ENCODE measurements around the gene SMARCA1.
"Not testable (repeated sequence)": the region's sequence is repeated elsewhere in the genome, so short reads cannot be mapped to it uniquely, and the experiment has no call there.

The SMARCA1 gene, protein sequence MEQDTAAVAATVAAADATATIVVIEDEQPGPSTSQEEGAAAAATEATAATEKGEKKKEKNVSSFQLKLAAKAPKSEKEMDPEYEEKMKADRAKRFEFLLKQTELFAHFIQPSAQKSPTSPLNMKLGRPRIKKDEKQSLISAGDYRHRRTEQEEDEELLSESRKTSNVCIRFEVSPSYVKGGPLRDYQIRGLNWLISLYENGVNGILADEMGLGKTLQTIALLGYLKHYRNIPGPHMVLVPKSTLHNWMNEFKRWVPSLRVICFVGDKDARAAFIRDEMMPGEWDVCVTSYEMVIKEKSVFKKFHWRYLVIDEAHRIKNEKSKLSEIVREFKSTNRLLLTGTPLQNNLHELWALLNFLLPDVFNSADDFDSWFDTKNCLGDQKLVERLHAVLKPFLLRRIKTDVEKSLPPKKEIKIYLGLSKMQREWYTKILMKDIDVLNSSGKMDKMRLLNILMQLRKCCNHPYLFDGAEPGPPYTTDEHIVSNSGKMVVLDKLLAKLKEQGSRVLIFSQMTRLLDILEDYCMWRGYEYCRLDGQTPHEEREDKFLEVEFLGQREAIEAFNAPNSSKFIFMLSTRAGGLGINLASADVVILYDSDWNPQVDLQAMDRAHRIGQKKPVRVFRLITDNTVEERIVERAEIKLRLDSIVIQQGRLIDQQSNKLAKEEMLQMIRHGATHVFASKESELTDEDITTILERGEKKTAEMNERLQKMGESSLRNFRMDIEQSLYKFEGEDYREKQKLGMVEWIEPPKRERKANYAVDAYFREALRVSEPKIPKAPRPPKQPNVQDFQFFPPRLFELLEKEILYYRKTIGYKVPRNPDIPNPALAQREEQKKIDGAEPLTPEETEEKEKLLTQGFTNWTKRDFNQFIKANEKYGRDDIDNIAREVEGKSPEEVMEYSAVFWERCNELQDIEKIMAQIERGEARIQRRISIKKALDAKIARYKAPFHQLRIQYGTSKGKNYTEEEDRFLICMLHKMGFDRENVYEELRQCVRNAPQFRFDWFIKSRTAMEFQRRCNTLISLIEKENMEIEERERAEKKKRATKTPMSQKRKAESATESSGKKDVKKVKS

DNA sequence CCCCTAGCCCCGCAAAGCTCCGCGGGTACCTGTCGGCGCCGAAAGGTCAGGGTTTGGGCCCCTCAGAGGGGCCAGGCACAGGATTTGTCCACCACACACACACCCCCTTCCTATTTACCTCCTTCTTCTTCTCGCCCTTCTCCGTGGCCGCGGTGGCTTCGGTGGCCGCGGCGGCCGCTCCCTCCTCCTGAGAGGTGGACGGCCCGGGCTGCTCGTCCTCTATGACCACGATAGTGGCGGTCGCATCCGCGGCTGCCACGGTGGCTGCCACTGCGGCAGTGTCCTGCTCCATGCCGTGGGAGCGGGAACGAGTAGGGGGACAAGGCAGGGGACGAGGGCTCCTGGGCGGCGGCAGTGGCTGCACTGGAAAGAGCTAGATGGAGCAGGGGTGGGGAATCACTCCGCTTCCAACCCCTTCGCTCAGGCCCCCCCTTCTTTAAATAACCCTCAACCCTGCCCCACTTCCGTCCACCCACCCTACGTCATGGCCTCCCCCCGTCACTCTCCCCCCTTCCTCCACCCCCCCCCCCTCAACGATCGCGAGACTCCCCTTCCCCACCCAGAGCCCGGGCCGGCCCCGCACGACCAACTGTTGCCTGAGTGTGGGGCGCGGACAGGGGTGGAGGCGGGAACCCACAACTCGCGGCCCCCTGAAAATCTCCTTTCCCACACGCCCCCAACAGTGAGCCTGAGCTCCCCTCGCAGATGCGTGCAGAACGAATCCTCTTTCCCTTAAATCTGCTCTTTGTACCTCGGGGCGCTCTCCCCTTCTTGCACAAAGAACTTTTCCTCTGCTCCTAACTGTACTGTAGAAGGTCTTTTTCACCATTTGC lies at the start of gene SMARCA1:
Gene SMARCA1, minus strand, starts transcription at position 412 of the 833 bp plus-strand sequence. Its CDS starts 120 bp downstream, at position 292.
- H3K27me3 Mint-ChIP-seq = peaks cover 14% of the 10 kb centered on the region
- no peak within 1 kb of the TSS for H3K27ac Mint-ChIP-seq
- H3K36me3 Mint-ChIP-seq (ENCODE audit: low read depth) = no peaks in the 10 kb centered on the region
- peak within 1 kb of the TSS; percentile 78 for H3K4me3 Mint-ChIP-seq
- H3K4me1 Mint-ChIP-seq (ENCODE audit: low read depth) = no peaks in the 10 kb centered on the region
- no peaks in the 10 kb centered on the region for H3K9me3 Mint-ChIP-seq

DNA sequence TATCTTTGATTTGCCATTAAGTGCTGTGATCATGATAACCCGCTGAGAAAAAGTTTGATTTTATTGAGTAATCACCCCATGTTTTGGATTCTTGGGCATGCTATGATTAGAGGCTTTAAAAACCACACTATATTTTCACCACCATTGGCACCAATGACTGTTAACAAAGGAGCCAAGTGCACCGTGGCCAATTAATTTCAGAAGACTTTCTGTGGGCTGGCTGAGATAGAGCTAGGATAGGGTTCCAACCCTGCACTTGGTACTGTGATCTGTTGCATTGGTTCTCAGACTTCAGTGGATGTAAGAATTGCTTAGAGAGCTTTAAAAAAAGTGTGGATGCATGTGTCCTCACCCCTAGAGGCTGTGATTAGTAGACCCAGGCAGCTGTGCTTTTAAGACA lies 49.1 kb upstream of the SMARCA1 start:
- Mint-ChIP-seq H3K9me3 (no peaks in the 10 kb centered on the region), H3K4me1 (ENCODE audit: low read depth) (no peaks in the 10 kb centered on the region), H3K36me3 (ENCODE audit: low read depth) (peaks cover 15% of the 10 kb centered on the region), H3K4me3 (no peak overlapping the region), H3K27me3 (no peaks in the 10 kb centered on the region), H3K27ac (no peak overlapping the region)

DNA sequence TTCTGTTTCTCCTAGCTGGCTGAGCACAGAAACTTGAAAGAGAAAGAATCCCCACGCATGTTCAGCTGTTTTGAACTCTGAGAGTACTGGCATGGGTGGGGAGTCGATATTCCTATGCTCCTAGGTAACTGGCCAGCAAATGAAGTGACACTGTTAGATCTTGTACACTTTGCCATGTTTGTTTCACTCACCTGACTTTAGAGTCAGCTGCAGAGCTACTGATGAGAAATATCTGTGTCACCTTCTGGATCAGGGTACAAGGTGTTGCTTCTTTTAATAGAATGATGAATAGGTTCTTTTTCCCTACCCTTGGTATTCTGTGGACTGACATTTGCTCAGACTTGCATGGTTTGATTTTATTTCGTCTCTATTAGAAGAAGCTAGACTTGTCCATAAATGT lies 45.1 kb upstream of the SMARCA1 start:
- no peak overlapping the region for H3K4me3 Mint-ChIP-seq
- H3K27me3 Mint-ChIP-seq = no peaks in the 10 kb centered on the region
- no peak overlapping the region for H3K27ac Mint-ChIP-seq
- no peaks in the 10 kb centered on the region for H3K9me3 Mint-ChIP-seq
- H3K36me3 Mint-ChIP-seq (ENCODE audit: low read depth) = peaks cover 8% of the 10 kb centered on the region
- H3K4me1 Mint-ChIP-seq (ENCODE audit: low read depth) = peaks cover 10% of the 10 kb centered on the region

DNA sequence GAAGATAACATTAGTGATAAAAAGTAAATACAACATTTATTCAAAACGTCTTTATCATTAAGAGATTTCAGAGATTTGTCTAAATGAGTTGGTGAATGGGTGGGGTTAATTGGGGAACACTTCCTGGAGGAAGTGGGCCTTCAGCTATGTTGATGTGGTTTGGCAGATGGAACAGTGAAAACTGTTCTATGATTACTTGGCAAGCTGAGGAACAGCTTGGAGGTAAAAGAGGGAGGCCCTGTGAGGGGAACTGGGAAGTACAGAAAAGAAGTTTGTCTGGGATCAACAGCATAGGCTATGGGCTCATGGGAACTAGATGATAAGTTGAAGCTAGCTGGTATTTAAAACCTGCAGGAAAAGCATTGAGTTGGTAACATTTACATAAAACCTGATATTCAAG lies 42.8 kb upstream of the SMARCA1 start:
- H3K4me1 Mint-ChIP-seq (ENCODE audit: low read depth) = peaks cover 10% of the 10 kb centered on the region
- H3K27ac Mint-ChIP-seq = no peak overlapping the region
- H3K9me3 Mint-ChIP-seq = no peaks in the 10 kb centered on the region
- peaks cover 23% of the 10 kb centered on the region for H3K36me3 Mint-ChIP-seq (ENCODE audit: low read depth)
- no peaks in the 10 kb centered on the region for H3K27me3 Mint-ChIP-seq
- no peak overlapping the region for H3K4me3 Mint-ChIP-seq

DNA sequence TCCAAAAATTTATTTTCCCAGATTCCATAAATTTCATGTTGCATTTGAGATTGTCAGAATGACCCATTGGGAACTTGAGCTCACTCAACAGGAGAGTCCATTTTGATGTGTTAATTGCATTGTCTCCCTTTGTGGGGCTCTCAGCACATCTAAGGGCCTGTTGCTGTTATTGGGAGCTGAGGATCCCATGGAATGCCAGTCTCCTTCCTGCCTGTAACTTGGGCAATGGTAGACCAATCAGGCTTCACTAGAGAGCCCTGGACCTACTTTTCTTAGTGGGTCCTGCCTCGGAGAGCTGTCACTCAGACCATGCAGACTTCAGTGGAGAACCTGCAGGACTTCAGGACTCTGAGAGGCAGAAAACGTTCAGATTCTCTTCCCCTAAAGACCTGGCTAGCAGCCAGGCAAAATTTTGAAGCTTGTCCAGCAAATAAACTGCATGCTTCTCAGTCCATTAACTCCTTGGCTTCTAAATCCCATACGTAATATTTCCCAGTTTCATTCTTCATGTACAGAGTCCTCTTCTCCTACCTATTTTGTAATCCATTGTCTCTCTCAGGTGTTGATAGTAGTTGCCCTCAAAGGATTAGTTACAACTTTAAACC lies 41.9 kb upstream of the SMARCA1 start:
- H3K4me3 Mint-ChIP-seq = no peak overlapping the region
- H3K27me3 Mint-ChIP-seq = no peaks in the 10 kb centered on the region
- no peak overlapping the region for H3K27ac Mint-ChIP-seq
- no peaks in the 10 kb centered on the region for H3K9me3 Mint-ChIP-seq
- peaks cover 26% of the 10 kb centered on the region for H3K36me3 Mint-ChIP-seq (ENCODE audit: low read depth)
- H3K4me1 Mint-ChIP-seq (ENCODE audit: low read depth) = peaks cover 10% of the 10 kb centered on the region

DNA sequence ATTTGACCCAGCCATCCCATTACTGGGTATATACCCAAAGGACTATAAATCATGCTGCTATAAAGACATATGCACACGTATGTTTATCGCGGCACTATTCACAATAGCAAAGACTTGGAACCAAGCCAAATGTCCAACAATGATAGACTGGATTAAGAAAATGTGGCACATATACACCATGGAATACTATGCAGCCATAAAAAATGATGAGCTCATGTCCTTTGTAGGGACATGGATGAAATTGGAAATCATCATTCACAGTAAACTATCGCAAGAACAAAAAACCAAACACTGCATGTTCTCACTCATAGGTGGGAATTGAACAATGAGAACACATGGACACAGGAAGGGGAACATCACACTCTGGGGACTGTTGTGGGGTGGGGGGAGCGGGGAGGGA lies 41.1 kb upstream of the SMARCA1 start:
- H3K9me3 Mint-ChIP-seq, H3K4me3 Mint-ChIP-seq, H3K27ac Mint-ChIP-seq, H3K27me3 Mint-ChIP-seq: not testable (repeated sequence)
- Mint-ChIP-seq H3K4me1 (ENCODE audit: low read depth) (peaks cover 10% of the 10 kb centered on the region), H3K36me3 (ENCODE audit: low read depth) (peaks cover 22% of the 10 kb centered on the region)

DNA sequence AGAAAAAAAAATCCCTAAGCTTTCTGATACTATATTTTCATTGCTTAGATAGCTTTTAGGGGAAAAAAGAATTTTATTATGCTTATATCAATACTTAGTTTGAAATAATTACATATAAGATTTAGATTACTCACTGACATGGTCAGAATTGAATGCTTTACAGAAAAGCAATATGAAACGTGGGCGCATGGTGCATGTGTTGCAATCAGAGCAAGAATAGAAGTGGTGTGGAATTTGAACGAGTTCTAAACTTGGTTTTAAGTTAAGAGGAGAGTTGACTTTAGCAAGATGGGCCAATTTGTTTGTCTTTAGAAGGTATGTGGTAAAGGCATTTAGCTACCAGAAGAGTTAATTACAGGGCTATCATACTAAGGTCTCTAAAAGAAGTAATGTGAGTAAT lies 38.2 kb upstream of the SMARCA1 start:
- no peaks in the 10 kb centered on the region for H3K9me3 Mint-ChIP-seq

DNA sequence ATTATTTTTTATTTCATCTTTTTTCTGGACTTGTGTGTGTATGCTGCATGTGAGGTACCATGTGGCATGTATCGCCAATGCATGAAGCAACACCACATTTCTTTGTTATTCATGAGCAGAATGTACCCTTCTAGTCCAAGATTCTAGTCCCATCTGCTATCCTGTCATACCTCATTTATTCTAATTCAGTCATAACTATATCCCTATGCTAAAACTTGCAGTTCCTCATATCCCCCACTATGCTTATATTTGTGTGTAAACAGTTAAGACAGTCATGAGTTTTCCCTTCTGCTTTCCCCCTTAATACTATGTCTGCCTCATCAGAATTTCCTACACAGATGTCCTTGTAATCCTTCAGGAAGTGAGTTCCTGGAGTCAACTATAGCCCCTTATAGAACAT lies 36.5 kb upstream of the SMARCA1 start:
- Mint-ChIP-seq H3K9me3 (no peaks in the 10 kb centered on the region), H3K27me3 (no peaks in the 10 kb centered on the region), H3K4me1 (ENCODE audit: low read depth) (no peaks in the 10 kb centered on the region), H3K4me3 (no peak overlapping the region), H3K27ac (no peak overlapping the region), H3K36me3 (ENCODE audit: low read depth) (peaks cover 19% of the 10 kb centered on the region)

More for the DNA sequence above, 38.2 kb upstream of the SMARCA1 start:
- H3K36me3 Mint-ChIP-seq (ENCODE audit: low read depth) = peaks cover 19% of the 10 kb centered on the region
- H3K4me1 Mint-ChIP-seq (ENCODE audit: low read depth) = peaks cover 10% of the 10 kb centered on the region
- H3K4me3 Mint-ChIP-seq = no peak overlapping the region
- H3K27ac Mint-ChIP-seq = no peak overlapping the region
- no peaks in the 10 kb centered on the region for H3K27me3 Mint-ChIP-seq

DNA sequence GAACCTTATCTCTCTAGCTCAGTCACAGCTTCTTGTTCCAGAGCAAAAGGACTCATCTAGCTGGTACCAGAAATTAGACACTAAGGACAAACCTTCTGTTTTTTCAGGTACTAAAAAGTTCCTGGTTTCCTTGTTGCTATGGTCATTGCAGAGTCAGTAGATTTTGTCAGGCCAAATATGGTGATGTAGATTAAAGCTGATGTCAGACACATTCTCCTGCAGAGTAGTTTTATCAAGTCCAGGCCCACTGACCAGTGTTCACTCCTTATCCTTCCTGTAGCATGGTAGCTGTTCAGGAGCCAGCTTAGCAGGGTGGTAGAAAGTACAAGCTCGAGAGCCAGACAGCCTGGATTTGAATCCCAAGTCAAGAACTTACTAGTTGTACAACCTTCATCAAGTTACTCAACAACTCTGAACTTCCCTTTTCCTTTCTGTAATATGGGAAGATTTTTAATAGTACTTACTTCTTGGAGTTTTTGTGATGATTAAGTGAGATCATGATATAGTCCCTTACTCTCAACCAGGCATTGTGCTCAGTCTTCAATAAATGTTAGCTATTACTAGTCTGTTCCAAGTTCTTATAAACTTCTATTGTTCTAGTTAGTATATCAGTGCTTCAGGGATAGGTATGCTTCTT lies 34.7 kb upstream of the SMARCA1 start:
- H3K36me3 Mint-ChIP-seq (ENCODE audit: low read depth) = peaks cover 19% of the 10 kb centered on the region
- no peak overlapping the region for H3K4me3 Mint-ChIP-seq
- H3K9me3 Mint-ChIP-seq = no peaks in the 10 kb centered on the region
- H3K27me3 Mint-ChIP-seq = no peaks in the 10 kb centered on the region
- no peaks in the 10 kb centered on the region for H3K4me1 Mint-ChIP-seq (ENCODE audit: low read depth)
- H3K27ac Mint-ChIP-seq = no peak overlapping the region

DNA sequence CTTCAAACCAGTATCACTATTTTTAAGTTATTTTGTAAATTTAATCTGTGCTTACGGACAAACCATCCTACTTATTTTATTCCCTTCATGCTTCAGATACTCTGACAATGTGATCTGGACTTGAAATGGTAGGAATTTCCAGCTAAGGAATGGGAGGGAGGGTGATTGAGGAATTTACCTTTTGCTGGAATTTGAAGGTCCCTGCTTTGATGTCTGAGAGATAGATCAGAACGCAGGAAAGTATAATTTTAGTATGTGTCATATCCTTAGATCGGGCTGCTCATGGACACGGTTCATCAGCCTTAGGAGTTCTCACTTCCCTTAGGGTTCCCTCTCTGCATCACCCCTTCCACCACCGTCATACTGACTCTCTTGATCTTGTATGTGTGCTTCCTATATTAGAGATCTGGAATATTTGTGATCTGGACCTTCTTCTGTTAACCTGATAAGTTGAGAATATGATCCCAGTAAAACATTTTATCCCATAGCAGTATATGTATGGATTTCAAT lies 33.6 kb upstream of the SMARCA1 start:
- H3K9me3 Mint-ChIP-seq = no peaks in the 10 kb centered on the region
- peaks cover 13% of the 10 kb centered on the region for H3K36me3 Mint-ChIP-seq (ENCODE audit: low read depth)
- no peak overlapping the region for H3K27ac Mint-ChIP-seq
- no peaks in the 10 kb centered on the region for H3K27me3 Mint-ChIP-seq
- H3K4me3 Mint-ChIP-seq = no peak overlapping the region
- no peaks in the 10 kb centered on the region for H3K4me1 Mint-ChIP-seq (ENCODE audit: low read depth)

DNA sequence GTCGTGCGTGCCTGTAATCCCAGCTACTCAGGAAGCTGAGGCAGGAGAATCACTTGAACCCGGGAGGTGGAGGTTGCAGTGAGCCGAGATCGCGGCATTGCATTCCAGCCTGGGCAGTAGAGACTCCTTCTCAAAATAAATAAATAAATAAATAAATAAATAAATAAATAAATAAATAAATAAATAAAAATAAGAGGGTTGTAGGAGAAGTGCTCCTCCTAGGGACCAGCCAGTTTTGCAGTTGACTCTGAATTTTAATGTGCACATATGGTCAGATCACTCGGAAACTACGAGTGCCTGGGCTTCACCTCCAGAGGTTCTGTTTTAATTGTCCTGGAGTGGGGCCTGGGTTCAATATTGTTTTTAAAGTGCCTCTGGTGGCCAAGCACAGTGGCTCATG lies 31.5 kb upstream of the SMARCA1 start:
- not testable (repeated sequence) for H3K27me3 Mint-ChIP-seq; H3K9me3 Mint-ChIP-seq; H3K27ac Mint-ChIP-seq; H3K36me3 Mint-ChIP-seq (ENCODE audit: low read depth); H3K4me3 Mint-ChIP-seq; H3K4me1 Mint-ChIP-seq (ENCODE audit: low read depth)

DNA sequence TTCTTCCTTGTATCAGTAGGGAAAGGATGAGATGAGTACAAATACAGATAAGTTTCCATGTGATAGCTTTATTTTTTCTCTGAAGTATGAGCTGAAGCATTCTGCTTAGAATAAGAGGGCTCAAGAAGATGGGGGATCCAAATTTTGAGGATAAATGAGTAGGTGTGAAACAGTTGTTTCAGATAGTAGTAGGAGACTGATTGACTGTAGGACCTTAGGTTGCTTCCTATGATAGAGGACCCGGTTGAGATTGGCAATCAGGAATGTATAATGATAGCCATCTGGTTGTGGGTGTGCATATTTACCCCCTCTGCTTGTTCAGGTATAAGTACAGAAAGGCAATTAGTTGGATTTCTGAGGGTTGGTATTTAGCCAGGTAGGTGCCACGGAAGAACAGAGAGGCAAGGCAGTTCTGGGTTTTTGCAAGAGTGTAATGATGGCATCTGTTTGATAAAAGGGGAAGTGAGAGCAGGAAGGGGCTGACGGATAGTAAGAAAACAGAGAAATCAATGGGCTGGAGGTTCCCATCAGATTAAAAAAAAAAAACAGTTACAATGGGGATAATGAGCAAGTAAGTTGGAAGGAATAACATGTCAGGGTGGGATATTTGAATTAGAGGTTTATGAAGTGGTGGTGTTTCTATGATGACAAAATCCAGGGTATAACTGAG lies 30.5 kb upstream of the SMARCA1 start:
- H3K4me1 Mint-ChIP-seq (ENCODE audit: low read depth) = no peaks in the 10 kb centered on the region
- peaks cover 8% of the 10 kb centered on the region for H3K36me3 Mint-ChIP-seq (ENCODE audit: low read depth)
- H3K27ac Mint-ChIP-seq = no peak overlapping the region
- no peaks in the 10 kb centered on the region for H3K27me3 Mint-ChIP-seq
- no peak overlapping the region for H3K4me3 Mint-ChIP-seq
- H3K9me3 Mint-ChIP-seq = no peaks in the 10 kb centered on the region

DNA sequence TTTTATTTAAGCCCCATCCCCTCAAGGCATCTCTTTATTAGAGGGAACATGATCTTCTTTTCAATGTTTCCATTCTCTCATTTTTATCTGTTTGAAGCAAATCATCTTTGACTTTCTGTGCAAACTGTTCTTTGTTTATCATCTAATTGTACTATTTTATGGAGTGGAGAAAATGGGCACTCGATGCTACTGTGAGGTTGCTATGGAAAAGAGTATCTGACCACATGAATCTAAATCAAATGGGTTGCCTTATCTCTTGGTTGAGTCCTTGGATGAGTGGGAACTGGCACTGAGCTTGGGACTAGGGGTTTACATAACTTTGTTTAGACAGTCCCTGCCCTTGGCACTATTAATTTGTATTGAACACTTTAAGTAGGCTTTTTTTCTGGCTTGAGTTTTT lies 25.8 kb upstream of the SMARCA1 start:
- Mint-ChIP-seq H3K4me1 (ENCODE audit: low read depth) (peaks cover 3% of the 10 kb centered on the region), H3K4me3 (no peak overlapping the region), H3K27me3 (no peaks in the 10 kb centered on the region), H3K36me3 (ENCODE audit: low read depth) (peaks cover 8% of the 10 kb centered on the region), H3K27ac (no peak overlapping the region), H3K9me3 (no peaks in the 10 kb centered on the region)

Measured in stimulated activated naive CD8-positive, alpha-beta T cell treated with anti-CD3 and anti-CD28 coated beads, Interleukin-15, Interleukin-2, amounts not matched to agents 100 ng/mL and 50 ng/mL, for 24 hours (primary cell).